HCT116 (cell line): ENCODE measurements around the gene IGFBP2. TPM values are rescaled to one million over a fixed set of nuclear protein-coding genes. Genes with fewer than 3 reads are reported as not detected.

Experiments used
- ATAC-seq: fragments of 200-7000 bp; cut with Tn5 transposase; 2 replicates; pipeline ENCODE4 v1.9.1; 2020; ENCODE audit warnings: mild to moderate bottlenecking, moderate library complexity
- BruUV-seq: library from RNA; stranded (reverse); fragments of 400-500 nt; replicated peaks from 2 replicates; lab custom pipeline; 2021; lab: Mats Ljungman, UMichigan
- CTCF ChIA-PET: fragments of 300-600 bp; sonication (Branson Sonifier 250); formaldehyde crosslinking; loops from one replicate; lab custom pipeline; 2021; ENCODE audit warnings: antibody characterized with exemption; lab: Charles Lee
- POLR2A ChIA-PET: fragments of 300-600, 350-600 bp; sonication (Branson Sonifier 250); formaldehyde crosslinking; loops from one replicate; lab custom pipeline; 2021; ENCODE audit warnings: antibody characterized with exemption; lab: Charles Lee
- RAD21 ChIA-PET, 2 experiments: fragments of 300-600 bp; sonication (Branson Sonifier 250); formaldehyde crosslinking; loops; one replicate each; lab custom pipeline; 2023; ENCODE audit warnings: low total read pairs in 2 of 2; ENCODE audit not compliant: uncharacterized antibody in 2 of 2, unreplicated experiment in 2 of 2, low non-redundant PET in 1 of 2; lab: Charles Lee
- DNase-seq: peaks from one replicate; pipeline ENCODE4 v3.0.0-alpha.2; 2010; ENCODE audit warnings: low read depth, low spot score
- H2AFZ ChIP-seq: fragments of 200-600 bp; shearing (Covaris generic), sonication (generic); 2 replicates; pipeline ENCODE4 v1.6.1; 2017; ENCODE audit warnings: low read depth, mixed run types, mixed read lengths, antibody characterized with exemption, low read length; ENCODE audit not compliant: poor library complexity, severe bottlenecking
- H3K27ac ChIP-seq: 2 replicates; pipeline ENCODE4 v1.5.1; 2012; ENCODE audit warnings: low read depth, low read length
- H3K27me3 ChIP-seq: fragments of 200-600 bp; sonication (generic); 2 replicates; pipeline ENCODE4 v1.6.1; 2016; ENCODE audit warnings: mixed run types, low read length, mixed read lengths; ENCODE audit not compliant: insufficient read depth
- H3K36me3 ChIP-seq, 2 experiments: fragments of 200-500 bp in 1 of 2; fragments of 200-600 bp in 1 of 2; sonication (Bioruptor generic) in 1 of 2; sonication (generic) in 1 of 2; 2 replicates each; pipeline versions ENCODE4 v1.5.1 to v1.6.1; 2014 to 2016; ENCODE audit warnings: low read length in 2 of 2, inconsistent platforms in 1 of 2, mixed read lengths in 1 of 2, mixed run types in 1 of 2; ENCODE audit not compliant: insufficient read depth in 2 of 2, control insufficient read depth in 1 of 2
- H3K4me1 ChIP-seq, 2 experiments: fragments of 200-600 bp in 1 of 2; sonication (generic) in 1 of 2; 2 replicates each; pipeline versions ENCODE4 v1.5.1 to v1.6.1; 2012 to 2017; ENCODE audit warnings: low read length in 2 of 2, inconsistent platforms in 1 of 2, mild to moderate bottlenecking in 1 of 2, mixed read lengths in 1 of 2, mixed run types in 1 of 2, moderate library complexity in 1 of 2; ENCODE audit not compliant: insufficient read depth in 2 of 2, control insufficient read depth in 1 of 2
- H3K4me2 ChIP-seq: fragments of 200-600 bp; sonication (generic); 2 replicates; pipeline ENCODE4 v1.6.1; 2017; ENCODE audit warnings: mixed run types, low read length, mixed read lengths
- H3K4me3 ChIP-seq, 2 experiments: fragments of 200-600 bp in 1 of 2; sonication (generic) in 1 of 2; replicated peaks in 1 of 2; 2 replicates each; pipeline ENCODE4 v1.5.1; 2011 to 2016; ENCODE audit warnings: low read length in 2 of 2, control low read depth in 1 of 2, low read depth in 1 of 2, mild to moderate bottlenecking in 1 of 2, mixed read lengths in 1 of 2, mixed run types in 1 of 2
- H3K79me2 ChIP-seq: fragments of 200-600 bp; sonication (generic); 2 replicates; pipeline ENCODE4 v1.6.1; 2017; ENCODE audit warnings: mild to moderate bottlenecking, mixed run types, low read length, moderate library complexity, mixed read lengths; ENCODE audit not compliant: insufficient read depth
- H3K9ac ChIP-seq: fragments of 200-600 bp; sonication (generic); 2 replicates; pipeline ENCODE4 v1.6.1; 2016; ENCODE audit warnings: low read length, mixed read lengths
- H3K9me2 ChIP-seq: fragments of 200-600 bp; sonication (generic), shearing (Covaris generic); 2 replicates; pipeline ENCODE4 v1.6.1; 2017; ENCODE audit warnings: mixed run types, mild to moderate bottlenecking, moderate library complexity; ENCODE audit not compliant: insufficient read depth
- H3K9me3 ChIP-seq, 2 experiments: fragments of 200-500 bp in 1 of 2; fragments of 200-600 bp in 1 of 2; sonication (Bioruptor generic) in 1 of 2; sonication (generic) in 1 of 2; 2 replicates each; pipeline ENCODE4 v1.6.1; 2014 to 2017; ENCODE audit warnings: low read length in 2 of 2, mixed read lengths in 2 of 2, inconsistent platforms in 1 of 2, low read depth in 1 of 2, mild to moderate bottlenecking in 1 of 2, mixed run types in 1 of 2, moderate library complexity in 1 of 2; ENCODE audit not compliant: control insufficient read depth in 1 of 2, insufficient read depth in 1 of 2
- H4K20me1 ChIP-seq: fragments of 200-600 bp; sonication (generic), shearing (Covaris generic); 2 replicates; pipeline ENCODE4 v1.6.1; 2017; ENCODE audit warnings: mixed run types, mild to moderate bottlenecking, moderate library complexity; ENCODE audit not compliant: insufficient read depth
- CEBPB ChIP-seq: IDR thresholded peaks from 2 replicates; pipeline ENCODE4 v1.6.1; 2012; ENCODE audit warnings: low read depth
- CTCF ChIP-seq, 3 experiments: fragments of 200-600 bp in 1 of 3; sonication (generic) in 1 of 3; IDR thresholded peaks in 2 of 3; conservative IDR thresholded peaks in 1 of 3; 2 replicates each; pipeline ENCODE4 v1.5.1; 2012 to 2017; ENCODE audit warnings: low read depth in 2 of 3, low read length in 2 of 3, antibody characterized with exemption in 1 of 3, borderline replicate concordance in 1 of 3, control low read depth in 1 of 3, mild to moderate bottlenecking in 1 of 3, mixed read lengths in 1 of 3, mixed run types in 1 of 3, moderate library complexity in 1 of 3; ENCODE audit not compliant: insufficient read depth in 1 of 3
- EGR1 ChIP-seq: IDR thresholded peaks from 2 replicates; pipeline ENCODE4 v1.6.1; 2012; ENCODE audit warnings: low read depth
- EZH2 ChIP-seq: fragments of 200-600 bp; sonication (generic); IDR thresholded peaks from 2 replicates; pipeline ENCODE4 v1.6.1; 2017; ENCODE audit warnings: antibody characterized with exemption, mixed run types
- FOSL1 ChIP-seq: IDR thresholded peaks from 2 replicates; pipeline ENCODE4 v1.6.1; 2012; ENCODE audit warnings: low read depth
- JUND ChIP-seq: IDR thresholded peaks from 2 replicates; pipeline ENCODE4 v1.6.1; 2012
- POLR2A ChIP-seq: IDR thresholded peaks from 2 replicates; pipeline ENCODE4 v1.7.0; 2011; ENCODE audit warnings: borderline replicate concordance; ENCODE audit not compliant: insufficient read depth, insufficient read length; ENCODE audit errors: extremely low read depth
- SRF ChIP-seq: IDR thresholded peaks from 2 replicates; pipeline ENCODE4 v1.6.1; 2012; ENCODE audit warnings: low read depth
- YY1 ChIP-seq: IDR thresholded peaks from 2 replicates; pipeline ENCODE4 v1.6.1; 2011; ENCODE audit warnings: low read length, low read depth, moderate library complexity, mild to moderate bottlenecking; ENCODE audit not compliant: insufficient replicate concordance; ENCODE audit errors: extremely low read depth
- ZFX ChIP-seq: fragments of 450-650 bp; IDR thresholded peaks from 2 replicates; pipeline ENCODE4 v1.6.1; 2017
- ZNF274 ChIP-seq: fragments of 200-500 bp; sonication (Bioruptor generic); IDR thresholded peaks from 2 replicates; pipeline ENCODE4 v1.6.1; 2014; ENCODE audit warnings: mild to moderate bottlenecking, low read depth, low read length, inconsistent platforms
- intact Hi-C: fragments of 100-400 bp; cut with micrococcal nuclease; formaldehyde crosslinking; loops from 2 replicates; pipeline ENCODE4 v1.10.0; 2022
- total RNA-seq: library from RNA; stranded (reverse); gene quantifications from one replicate; pipeline ENCODE4 v1.2.1, GENCODE V29; 2021; ENCODE audit not compliant: unreplicated experiment
- TF ChIP-seq, protein P1 (sequence below): IDR thresholded peaks from 2 replicates; pipeline ENCODE4 v1.6.1; 2012
- TF ChIP-seq, protein P2 (sequence below): IDR thresholded peaks from 2 replicates; pipeline ENCODE4 v1.6.1; 2012; ENCODE audit warnings: low read depth

IGFBP2 gene
- total RNA-seq, 1 experiment from 2014 or later: 143 TPM

- Histone ChIP-seq H3K4me3 (no peak overlapping the region), H3K36me3 (no peaks in the 10 kb centered on the region), H3K9ac (no peak overlapping the region), H3K79me2 (peaks cover 8% of the 10 kb centered on the region; the same call in 1 of the 2 replicates), H3K4me1 (peaks cover 2 to 16% of the 10 kb centered on the region in 2 experiments; a peak in 1 of 4 replicates), H3K27ac (no peak overlapping the region), H3K27me3 (no peaks in the 10 kb centered on the region), H2AFZ (no peak overlapping the region), H3K9me3 (no peaks in the 10 kb centered on the region), H3K9me2 (no peaks in the 10 kb centered on the region), H3K4me2 (no peak overlapping the region), H4K20me1 (no peaks in the 10 kb centered on the region)
- TF ChIP-seq, protein P1, sequence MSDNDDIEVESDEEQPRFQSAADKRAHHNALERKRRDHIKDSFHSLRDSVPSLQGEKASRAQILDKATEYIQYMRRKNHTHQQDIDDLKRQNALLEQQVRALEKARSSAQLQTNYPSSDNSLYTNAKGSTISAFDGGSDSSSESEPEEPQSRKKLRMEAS: no peak
- no peak for TF ChIP-seq YY1
- no peak for TF ChIP-seq EZH2
- no peak for TF ChIP-seq CTCF (IDR thresholded peaks at IDR 0.05 in 2 of 3, conservative IDR thresholded peaks at IDR 0.05 in 1 of 3; ENCODE audit: borderline replicate concordance in 1 of 3, insufficient read depth in 1 of 3, low read depth in 2 of 3, low read length in 2 of 3)
- TF ChIP-seq, protein P2, sequence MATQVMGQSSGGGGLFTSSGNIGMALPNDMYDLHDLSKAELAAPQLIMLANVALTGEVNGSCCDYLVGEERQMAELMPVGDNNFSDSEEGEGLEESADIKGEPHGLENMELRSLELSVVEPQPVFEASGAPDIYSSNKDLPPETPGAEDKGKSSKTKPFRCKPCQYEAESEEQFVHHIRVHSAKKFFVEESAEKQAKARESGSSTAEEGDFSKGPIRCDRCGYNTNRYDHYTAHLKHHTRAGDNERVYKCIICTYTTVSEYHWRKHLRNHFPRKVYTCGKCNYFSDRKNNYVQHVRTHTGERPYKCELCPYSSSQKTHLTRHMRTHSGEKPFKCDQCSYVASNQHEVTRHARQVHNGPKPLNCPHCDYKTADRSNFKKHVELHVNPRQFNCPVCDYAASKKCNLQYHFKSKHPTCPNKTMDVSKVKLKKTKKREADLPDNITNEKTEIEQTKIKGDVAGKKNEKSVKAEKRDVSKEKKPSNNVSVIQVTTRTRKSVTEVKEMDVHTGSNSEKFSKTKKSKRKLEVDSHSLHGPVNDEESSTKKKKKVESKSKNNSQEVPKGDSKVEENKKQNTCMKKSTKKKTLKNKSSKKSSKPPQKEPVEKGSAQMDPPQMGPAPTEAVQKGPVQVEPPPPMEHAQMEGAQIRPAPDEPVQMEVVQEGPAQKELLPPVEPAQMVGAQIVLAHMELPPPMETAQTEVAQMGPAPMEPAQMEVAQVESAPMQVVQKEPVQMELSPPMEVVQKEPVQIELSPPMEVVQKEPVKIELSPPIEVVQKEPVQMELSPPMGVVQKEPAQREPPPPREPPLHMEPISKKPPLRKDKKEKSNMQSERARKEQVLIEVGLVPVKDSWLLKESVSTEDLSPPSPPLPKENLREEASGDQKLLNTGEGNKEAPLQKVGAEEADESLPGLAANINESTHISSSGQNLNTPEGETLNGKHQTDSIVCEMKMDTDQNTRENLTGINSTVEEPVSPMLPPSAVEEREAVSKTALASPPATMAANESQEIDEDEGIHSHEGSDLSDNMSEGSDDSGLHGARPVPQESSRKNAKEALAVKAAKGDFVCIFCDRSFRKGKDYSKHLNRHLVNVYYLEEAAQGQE: no peak
- TF ChIP-seq ZFX: no peak
- TF ChIP-seq POLR2A: no peak
- TF ChIP-seq EGR1: no peak
- no peak for TF ChIP-seq FOSL1
- no peak for TF ChIP-seq CEBPB
- no peak for TF ChIP-seq ZNF274
- no peak for TF ChIP-seq SRF
- TF ChIP-seq JUND: no peak
- POLR2A ChIA-PET: interaction anchor here (1.2 kb wide), 1 partner anchor 156 kb away, joined by 5 read pairs; the partner anchor contains the start of gene RPL37A
- RAD21 ChIA-PET: no interaction called here
- no TSS peak for BruUV-seq
- DNase-seq: no peak
- intact Hi-C loops: no loop called here
- ATAC-seq: no peak
- CTCF ChIA-PET: no interaction called here
Observed at GRCh38 chr2:216654528-216655052, 21.4 kb downstream of the IGFBP2 start.
